Skeletal muscle satellite cell (primary cell): ENCODE data around the gene DGKD.

Experiments used
- H3K27me3 ChIP-seq: 2 replicates; pipeline ENCODE4 v1.7.0; 2013; ENCODE audit warnings: low read length; ENCODE audit not compliant: control insufficient read depth, insufficient read depth
- H3K36me3 ChIP-seq: 2 replicates; pipeline ENCODE4 v1.7.0; 2013; ENCODE audit warnings: mild to moderate bottlenecking, control low read depth, low read length; ENCODE audit not compliant: insufficient read depth
- H3K4me1 ChIP-seq: 2 replicates; pipeline ENCODE4 v1.7.0; 2013; ENCODE audit warnings: low read length; ENCODE audit not compliant: control insufficient read depth, insufficient read depth
- H3K4me2 ChIP-seq: 2 replicates; pipeline ENCODE4 v1.7.0; 2013; ENCODE audit warnings: mild to moderate bottlenecking, low read length
- H3K4me3 ChIP-seq: 2 replicates; pipeline ENCODE4 v1.7.0; 2013; ENCODE audit warnings: low read length
- H3K9ac ChIP-seq: 2 replicates; pipeline ENCODE4 v1.7.0; 2013; ENCODE audit warnings: mild to moderate bottlenecking, low read depth, low read length, moderate library complexity
- H3K9me3 ChIP-seq: replicated peaks from 2 replicates; pipeline ENCODE4 v1.7.0; 2013; ENCODE audit warnings: mild to moderate bottlenecking, control low read depth, low read length

DGKD gene

DNA sequence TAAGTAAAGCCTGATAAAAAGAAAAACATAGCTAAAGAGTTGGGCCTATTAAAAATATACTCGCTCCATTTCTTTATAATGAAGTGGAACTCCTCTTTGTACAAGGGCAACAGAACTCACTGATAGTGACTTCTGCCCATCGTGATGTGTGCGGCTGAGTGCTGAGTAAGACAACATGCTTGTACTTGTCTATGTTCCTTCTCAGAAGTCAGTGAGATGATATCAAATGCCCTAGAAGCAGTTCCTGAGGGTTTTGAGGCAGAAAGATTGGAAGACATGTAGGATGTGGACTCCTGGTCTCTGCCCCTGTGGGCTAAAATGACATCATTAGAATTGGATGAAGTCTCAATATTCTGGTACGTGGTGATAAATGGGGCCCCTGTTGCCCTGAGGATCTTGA is 138.5 kb downstream of the DGKD start:
- peaks cover 20% of the 10 kb centered on the region for H3K4me1 ChIP-seq

DNA sequence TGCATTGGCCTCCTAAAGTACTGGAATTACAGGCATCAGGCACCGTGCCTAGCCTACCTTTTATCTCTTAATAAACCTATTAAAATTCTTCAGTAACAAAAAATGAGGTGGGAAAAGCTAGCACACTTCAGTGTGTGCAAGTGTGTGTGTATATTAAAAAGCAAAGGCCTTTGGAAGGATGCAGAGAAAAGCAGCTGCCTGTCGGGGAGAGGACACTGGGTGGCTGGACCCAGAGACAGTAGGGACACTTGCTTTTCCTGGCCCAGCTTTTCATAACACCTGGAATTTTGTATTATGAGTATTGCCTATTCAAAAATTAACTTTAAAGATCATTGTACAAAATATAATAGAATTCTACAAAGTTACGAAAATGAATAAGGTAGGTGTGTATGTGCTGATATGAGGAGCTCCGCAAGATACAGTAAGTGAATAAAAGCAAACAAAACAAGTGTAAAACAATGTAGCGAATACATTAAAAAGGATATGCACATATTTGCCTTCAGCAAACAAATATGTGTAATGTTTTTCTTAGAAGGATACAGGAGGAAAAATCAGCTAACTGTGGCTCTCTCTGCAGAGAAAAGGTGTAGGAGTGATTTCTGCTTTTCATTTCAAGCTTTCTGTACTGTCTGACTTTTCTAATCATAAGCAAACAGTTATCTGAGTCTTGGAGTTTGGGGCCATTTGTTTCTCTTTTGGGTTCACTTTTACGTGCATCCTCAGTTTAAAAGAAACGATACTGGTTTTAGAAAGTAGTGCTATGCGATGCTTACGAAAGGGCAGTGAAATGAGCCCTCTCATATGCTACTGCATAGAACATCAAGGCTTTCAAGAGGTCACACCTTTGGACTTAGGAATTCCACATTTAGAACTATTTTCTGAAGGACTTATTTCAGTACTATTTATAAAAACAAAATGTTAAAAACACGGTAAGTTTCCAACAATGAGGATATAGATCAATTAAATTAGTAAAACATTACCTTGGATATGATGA is 141.5 kb downstream of the DGKD start:
- Histone ChIP-seq H3K27me3 (no peaks in the 10 kb centered on the region), H3K4me3 (no peak overlapping the region), H3K4me2 (no peak overlapping the region), H3K36me3 (peaks cover 33% of the 10 kb centered on the region), H3K9ac (no peak overlapping the region), H3K4me1 (peaks cover 3% of the 10 kb centered on the region), H3K9me3 (no peaks in the 10 kb centered on the region)

More for the DNA sequence above, 138.5 kb downstream of the DGKD start:
- Histone ChIP-seq H3K9ac (no peak overlapping the region), H3K36me3 (peaks cover 29% of the 10 kb centered on the region), H3K4me2 (no peak overlapping the region), H3K9me3 (no peaks in the 10 kb centered on the region), H3K27me3 (no peaks in the 10 kb centered on the region), H3K4me3 (no peak overlapping the region)

DNA sequence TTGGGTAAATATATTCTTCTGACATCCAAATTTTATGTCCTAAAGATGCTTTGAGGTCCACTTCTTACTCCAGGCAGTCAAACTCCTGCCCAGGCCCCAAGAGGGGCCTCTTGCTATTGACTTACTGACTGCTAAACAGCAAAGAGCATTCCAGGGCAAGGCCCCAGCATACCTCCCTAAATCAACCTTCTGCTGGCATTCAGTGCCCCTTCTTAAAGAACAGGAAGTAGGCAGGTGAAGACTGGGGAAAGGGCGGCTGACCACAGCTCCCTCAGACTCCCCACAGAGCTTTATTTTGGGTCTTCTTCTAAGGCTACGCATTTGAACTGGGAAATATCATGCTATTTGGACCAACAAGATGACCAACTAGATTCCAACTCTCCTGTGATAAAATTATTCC is 143.4 kb downstream of the DGKD start:
- Histone ChIP-seq H3K36me3 (peaks cover 27% of the 10 kb centered on the region), H3K4me3 (no peak overlapping the region), H3K4me1 (peaks cover 13% of the 10 kb centered on the region), H3K9me3 (no peaks in the 10 kb centered on the region), H3K4me2 (no peak overlapping the region), H3K27me3 (no peaks in the 10 kb centered on the region), H3K9ac (no peak overlapping the region)

DNA sequence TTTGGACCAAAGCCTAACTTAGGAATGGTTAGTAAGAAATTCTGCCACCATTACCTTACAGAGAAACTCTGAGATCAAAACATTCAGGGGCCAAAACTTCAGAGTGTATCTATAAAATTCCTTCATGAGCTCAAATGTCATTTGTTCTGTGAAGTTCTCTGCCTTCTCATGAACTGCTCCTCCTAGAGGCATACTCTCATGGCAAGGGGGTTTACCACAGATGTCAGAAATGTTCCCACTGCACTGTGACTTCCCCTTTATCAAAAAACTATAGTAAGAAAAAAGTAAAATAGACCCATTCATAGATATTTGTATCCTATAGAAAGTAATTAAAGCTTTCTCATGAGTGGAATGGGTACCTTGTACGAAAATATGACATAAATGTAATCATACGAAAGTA is 143.8 kb downstream of the DGKD start:
- no peak overlapping the region for H3K9ac ChIP-seq
- H3K4me3 ChIP-seq = no peak overlapping the region
- no peaks in the 10 kb centered on the region for H3K27me3 ChIP-seq
- H3K9me3 ChIP-seq = no peaks in the 10 kb centered on the region
- peaks cover 26% of the 10 kb centered on the region for H3K36me3 ChIP-seq
- H3K4me1 ChIP-seq = peaks cover 13% of the 10 kb centered on the region
- H3K4me2 ChIP-seq = no peak overlapping the region

DNA sequence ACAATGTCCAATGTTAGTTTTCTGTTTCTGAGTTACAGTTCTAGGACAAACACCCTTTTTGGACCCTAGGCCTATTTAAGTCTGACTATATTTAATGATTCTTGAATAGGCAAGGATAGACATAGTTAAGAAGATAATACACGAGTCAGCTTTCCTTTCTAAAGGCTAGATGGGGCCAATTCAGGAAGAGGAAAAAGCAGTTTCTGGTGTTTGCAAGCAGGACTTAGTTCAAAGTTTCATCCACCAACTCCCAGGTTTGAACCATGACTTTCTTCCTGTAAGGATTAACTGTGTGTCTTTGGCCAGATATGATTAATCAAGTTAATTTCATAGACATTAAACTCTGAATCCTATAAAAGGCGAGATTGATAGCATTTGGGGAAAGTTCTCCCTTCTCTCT is 145.6 kb downstream of the DGKD start:
- Histone ChIP-seq H3K9me3 (no peaks in the 10 kb centered on the region), H3K9ac (no peak overlapping the region), H3K4me1 (peaks cover 13% of the 10 kb centered on the region), H3K36me3 (peaks cover 25% of the 10 kb centered on the region), H3K4me2 (no peak overlapping the region), H3K27me3 (no peaks in the 10 kb centered on the region), H3K4me3 (no peak overlapping the region)

DNA sequence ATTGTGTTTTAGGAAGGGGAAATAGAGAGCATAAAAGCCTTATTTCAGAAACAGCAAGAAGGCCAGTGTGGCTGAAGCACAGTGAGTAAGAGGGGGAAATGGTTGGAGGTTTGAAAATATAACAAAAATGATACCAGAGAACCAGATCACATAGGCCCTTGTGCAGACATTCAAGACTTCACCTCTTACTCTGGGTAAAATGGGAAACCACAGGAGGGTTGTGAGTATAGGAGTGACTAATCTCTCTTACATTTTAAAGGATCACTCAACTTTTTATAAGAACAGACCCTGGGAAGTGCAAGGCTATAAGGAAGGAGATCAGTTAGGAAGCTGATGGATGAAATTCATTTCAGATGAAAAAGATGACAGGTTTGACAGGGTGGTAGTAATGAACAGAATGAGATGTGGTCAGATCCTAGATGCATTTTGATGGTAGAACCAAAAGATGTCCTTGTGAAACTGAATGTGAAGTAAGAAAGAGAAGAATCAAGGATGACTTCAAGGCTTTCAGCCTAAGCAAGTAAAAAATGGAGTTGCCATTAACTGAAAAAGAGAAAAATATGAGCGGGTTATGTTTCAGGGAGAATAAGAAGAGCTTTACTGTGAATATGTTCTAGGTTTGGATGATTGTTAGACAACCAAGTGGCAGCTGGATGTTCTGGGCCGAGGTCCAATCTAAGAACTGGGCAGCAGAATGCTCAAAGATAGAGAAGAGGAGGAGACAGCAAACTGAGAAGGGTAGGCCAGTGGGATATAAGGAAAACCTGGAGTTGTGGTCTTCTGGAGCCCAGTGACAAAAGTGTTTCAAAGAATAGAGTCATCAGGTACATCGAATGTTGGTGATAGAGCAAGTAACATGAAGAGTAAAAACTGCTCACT is 147.1 kb downstream of the DGKD start:
- H3K27me3 ChIP-seq = no peaks in the 10 kb centered on the region
- peak overlapping the region; percentile 6 for H3K9ac ChIP-seq
- peaks cover 13% of the 10 kb centered on the region for H3K4me1 ChIP-seq
- no peak overlapping the region for H3K4me2 ChIP-seq
- H3K9me3 ChIP-seq = no peaks in the 10 kb centered on the region
- no peak overlapping the region for H3K4me3 ChIP-seq
- H3K36me3 ChIP-seq = peaks cover 18% of the 10 kb centered on the region

DNA sequence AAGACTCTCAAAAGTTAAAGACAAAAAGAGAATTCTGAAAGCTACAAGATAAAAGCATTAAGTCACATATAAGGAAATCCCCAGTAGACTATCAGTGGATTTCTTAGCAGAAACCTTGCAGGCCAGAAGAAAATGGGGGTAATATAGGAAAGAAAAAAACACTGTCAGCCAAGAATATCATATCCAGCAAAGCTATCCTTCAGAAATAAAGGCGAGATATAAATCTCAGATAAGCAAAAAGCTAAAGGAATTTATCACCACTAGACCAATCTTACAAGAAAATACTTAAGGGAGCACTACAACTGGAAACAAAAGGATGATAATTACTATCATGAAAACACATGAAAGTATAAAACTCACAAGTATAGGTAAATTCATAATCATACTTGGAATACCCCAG is 149.2 kb downstream of the DGKD start:
- Histone ChIP-seq H3K4me1 (peaks cover 13% of the 10 kb centered on the region), H3K4me2 (no peak overlapping the region), H3K9ac (no peak overlapping the region), H3K27me3 (no peaks in the 10 kb centered on the region), H3K9me3 (no peaks in the 10 kb centered on the region), H3K36me3 (peaks cover 19% of the 10 kb centered on the region), H3K4me3 (no peak overlapping the region)

DNA sequence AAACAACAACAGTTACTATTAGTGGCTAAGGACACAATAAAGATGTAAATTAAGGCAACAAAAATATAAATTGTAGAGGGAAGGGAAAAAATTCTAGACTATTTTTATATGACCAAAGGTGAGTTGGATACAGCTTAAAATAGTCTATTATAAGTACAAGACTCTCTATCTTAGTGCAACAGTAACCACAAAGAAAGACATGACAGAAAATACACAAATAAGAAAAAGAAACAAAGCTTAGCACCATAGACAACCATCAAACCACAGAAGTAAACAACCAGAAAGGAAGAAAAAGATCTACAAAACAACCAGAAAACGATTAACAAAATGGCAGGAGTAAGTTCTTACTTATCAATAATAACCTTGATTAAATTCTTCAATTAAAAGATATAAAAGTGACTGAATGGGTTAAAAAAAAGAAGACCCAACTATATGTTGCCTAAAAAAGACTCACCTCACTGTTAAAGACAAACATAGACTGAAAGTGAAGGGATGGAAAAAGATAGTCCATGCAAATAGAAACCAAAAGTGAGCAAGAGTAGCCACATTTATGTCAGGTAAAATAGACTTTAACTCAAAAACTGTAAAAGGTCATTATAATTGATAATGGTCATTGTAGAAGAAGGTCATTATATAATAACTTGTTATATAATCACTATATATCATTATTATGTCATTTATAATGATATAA is 149.8 kb downstream of the DGKD start:
- no peak overlapping the region for H3K4me2 ChIP-seq
- peaks cover 20% of the 10 kb centered on the region for H3K36me3 ChIP-seq
- H3K27me3 ChIP-seq = no peaks in the 10 kb centered on the region
- no peaks in the 10 kb centered on the region for H3K9me3 ChIP-seq
- no peak overlapping the region for H3K9ac ChIP-seq
- no peak overlapping the region for H3K4me3 ChIP-seq
- H3K4me1 ChIP-seq = peaks cover 13% of the 10 kb centered on the region

DNA sequence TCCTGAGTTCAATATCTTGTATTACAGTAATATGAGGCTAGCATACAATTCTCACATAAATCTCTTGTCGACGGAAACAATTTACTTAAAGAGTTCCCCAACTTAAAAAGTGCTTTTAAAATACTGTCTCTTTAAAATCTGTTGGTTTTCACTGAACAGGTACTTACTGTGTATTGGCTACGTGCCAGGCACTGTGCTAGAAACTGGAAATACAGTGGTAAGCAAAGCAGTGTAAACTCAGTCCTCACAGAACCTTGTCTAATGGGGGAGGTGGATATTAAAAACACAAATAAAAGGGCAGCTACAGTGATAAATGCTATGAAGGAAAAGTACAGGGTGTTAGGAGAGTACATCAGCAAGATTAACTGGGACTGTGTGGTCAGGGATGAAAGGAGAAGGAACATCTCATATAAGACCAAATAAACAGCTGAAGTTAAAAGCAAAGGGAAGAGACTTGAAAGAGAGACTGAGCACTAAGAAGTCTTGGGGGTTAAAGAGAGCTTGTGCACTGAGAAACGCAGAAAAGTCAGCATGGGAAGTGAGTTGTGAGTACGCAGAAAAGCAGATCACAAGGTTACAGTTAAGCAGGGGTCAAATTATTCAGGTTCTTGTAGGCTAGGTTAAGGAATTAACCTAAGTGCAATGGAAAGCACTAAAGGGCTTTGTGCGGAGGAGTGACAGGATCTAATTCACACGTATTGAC is 159.8 kb downstream of the DGKD start:
- H3K4me1 ChIP-seq = no peaks in the 10 kb centered on the region
- no peaks in the 10 kb centered on the region for H3K9me3 ChIP-seq
- H3K36me3 ChIP-seq = peaks cover 17% of the 10 kb centered on the region

DNA sequence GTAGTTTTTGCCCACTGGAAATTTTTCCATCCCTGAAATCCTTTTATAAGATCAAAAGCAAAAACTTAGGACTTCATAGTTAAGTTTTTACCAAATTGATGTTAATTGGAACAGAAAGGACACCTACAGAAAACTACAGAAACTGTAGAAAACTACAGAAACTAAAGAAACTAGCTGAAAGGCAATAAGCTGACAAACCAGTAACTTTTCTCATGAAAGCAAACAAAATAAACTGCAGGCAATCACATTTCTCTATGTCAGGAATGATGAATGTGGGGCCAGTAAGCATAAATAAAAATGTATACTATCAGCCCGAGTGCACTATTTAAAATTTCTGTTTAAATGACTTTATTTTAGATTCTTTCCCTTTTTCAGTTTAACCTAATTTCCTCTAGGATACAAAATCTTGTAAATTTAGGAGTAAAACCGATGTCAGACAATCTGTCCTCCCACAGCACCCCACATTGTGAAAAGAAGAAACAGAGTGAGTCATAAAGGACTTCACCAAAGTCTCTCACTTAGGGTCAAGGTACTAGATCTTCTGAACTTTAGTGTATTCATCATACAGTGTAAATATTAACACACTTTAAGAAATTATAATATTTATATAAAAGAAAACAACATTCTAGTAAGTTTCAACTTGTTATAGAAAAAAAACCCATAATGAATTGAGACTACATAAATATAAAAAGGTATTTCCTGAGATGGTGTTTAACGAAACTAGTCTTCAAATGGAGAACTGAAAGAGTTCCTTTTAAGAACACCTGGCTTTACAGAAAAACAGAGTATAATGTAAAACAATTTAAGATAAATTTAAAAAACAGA is 165.7 kb downstream of the DGKD start:
- no peaks in the 10 kb centered on the region for H3K4me1 ChIP-seq
- H3K4me3 ChIP-seq = no peak overlapping the region
- no peaks in the 10 kb centered on the region for H3K9me3 ChIP-seq
- no peak overlapping the region for H3K4me2 ChIP-seq
- peaks cover 36% of the 10 kb centered on the region for H3K36me3 ChIP-seq
- no peak overlapping the region for H3K9ac ChIP-seq
- H3K27me3 ChIP-seq = no peaks in the 10 kb centered on the region

More for the DNA sequence above, 159.8 kb downstream of the DGKD start:
- Histone ChIP-seq H3K4me2 (no peak overlapping the region), H3K9ac (no peak overlapping the region), H3K4me3 (no peak overlapping the region), H3K27me3 (no peaks in the 10 kb centered on the region)
